DMS79 treated with DMSO at 0.1 percent for 48 hours (cell line): ENCODE measurements around the gene ETV7.
"Not testable (repeated sequence)": the region's sequence is repeated elsewhere in the genome, so short reads cannot be mapped to it uniquely, and the experiment has no call there.

Experiments
- DNase-seq: peaks from one replicate; lab custom pipeline; 2025; lab: John Stamatoyannopoulos, UW

Gene ETV7

DNA sequence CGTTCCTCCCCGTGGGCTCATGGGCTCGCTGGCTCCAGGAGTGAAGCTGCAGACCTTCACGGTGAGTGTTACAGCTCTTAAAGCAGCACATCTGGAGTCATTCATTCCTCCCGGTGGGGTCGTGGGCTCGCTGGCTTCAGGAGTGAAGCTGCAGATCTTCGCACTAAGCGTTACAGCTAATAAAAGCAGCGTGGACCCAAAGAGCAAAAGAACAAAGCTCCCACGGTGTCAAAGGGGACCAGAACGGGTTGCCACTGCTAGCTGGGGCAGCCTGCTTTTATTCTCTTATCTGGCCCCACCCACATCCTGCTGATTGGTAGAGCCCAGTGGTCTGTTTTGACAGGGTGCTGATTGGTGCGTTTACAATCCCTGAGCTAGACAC is 24.1 kb downstream of the ETV7 start:
- not testable (repeated sequence) for DNase-seq

DNA sequence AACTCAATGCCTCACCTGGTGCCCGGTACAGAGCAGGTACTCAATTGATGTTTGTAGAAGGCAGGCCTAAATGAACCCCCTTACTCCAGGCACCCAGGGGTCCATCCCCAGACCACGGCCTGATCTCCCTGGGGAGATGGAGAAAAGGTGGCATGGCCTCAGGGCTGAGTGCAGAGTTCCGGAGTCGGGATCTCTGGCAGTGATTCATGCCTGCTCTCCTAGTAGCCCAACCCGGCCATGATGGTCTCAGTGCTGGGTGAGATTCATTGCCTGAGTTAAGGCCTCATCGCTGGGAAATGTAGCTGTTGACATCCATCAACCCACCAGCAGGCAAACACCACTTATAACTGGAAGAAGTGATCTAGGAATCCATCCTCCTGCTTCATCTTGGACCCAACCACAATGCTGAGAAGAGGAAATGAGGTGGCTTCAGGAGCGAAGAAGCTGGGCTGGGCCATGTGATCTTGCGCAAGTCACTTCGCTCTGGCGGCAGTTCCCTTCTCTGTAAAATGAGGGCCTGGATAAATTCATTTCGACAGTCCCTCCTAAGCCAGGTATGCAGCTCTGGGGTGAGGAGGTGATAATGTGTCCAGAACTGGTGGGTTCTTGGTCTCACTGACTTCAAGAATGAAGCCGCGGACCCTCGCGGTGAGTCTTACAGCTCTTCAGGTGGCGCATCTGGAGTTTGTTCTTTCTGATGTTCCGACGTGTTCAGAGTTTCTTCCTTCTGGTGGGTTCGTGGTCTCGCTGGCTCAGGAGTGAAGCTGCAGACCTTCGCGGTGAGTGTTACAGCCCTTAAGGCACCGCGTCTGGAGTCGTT is 24.7 kb downstream of the ETV7 start:
- DNase-seq = no peak

GRCh38 chr6:36361071-36361470 is 26.4 kb downstream of the ETV7 start:
- DNase-seq = no peak

- DNase-seq = peak; percentile 79
Observed at GRCh38 chr6:36360241-36361054, 27.0 kb downstream of the ETV7 start.

DNA sequence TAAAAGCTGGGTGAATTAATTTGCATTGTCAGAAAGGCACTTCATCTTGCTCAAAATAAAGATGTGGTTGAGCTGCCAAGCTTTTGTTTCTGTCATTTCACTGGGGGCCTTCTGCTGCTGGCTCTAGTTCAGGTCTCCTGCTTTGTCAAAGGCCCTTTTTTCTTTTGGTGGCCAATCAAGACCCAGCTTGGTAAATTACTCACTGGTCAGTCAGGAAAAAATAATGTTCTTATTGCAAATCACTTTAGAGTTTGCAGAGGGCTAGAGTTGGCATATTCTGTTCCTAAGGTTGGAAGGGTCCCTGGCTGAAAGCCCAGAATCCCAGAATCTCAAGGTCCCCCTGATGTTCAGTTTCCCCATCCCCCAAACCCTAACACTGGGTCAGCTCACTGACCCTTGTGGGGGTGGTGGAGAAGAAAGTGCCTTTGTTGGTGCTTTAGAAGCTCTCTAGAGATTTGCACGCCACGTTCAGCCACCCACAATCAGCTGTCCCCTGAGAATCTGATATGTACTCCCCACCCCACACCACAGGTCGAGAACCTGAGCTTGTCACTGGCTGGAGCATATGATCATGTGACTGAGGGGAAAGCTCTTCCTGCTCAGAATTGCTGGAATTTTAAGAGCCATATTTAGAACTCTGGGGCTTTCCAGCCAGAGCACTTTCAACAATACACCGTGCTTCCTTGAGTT is 29.1 kb downstream of the ETV7 start:
- DNase-seq = no peak

GRCh38 chr6:36357872-36358225 is 29.6 kb downstream of the ETV7 start:
- DNase-seq = no peak

DNA sequence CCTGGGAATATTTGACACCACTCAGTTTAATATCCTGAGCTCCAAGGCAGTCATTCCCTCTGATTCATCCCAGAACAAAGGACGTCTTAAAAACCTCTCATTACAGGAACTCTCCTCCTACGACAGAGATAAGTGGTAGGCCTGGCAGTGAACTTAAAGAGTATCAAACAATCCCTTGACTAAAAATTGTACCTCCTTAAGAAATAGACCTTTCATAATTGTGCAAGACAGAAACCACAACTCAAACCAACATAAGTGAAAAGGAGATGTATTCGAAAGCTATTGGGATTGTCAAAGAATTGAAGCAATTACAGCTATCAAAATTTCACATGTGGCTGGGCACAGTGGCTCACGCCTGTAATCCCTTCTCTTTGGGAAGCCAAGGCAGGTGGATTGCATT is 31.6 kb downstream of the ETV7 start:
- no peak for DNase-seq

DNA sequence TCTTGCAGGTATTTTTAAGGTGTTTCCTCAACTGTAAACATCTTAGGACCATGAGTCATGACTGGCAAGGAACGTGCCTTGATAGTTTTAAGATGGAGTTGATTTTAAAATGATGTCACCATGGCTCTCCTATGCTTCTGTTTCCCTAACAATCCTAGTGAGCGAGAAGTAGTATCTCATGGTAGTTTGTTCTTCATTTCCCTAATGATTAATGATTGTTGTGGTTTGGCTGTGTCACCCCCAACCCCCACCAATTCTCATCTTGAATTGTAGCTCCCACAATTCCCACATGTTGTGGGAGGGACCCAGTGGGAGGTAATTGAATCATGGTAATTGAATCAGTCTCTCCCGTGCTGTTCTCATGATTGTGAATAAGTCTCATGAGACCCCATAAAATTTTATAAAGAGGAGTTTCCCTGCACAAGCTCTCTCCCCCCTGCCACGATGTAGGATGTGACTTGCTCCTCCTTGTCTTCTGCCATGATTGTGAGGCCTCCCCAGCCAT is 34.0 kb downstream of the ETV7 start:
- no peak for DNase-seq

DNA sequence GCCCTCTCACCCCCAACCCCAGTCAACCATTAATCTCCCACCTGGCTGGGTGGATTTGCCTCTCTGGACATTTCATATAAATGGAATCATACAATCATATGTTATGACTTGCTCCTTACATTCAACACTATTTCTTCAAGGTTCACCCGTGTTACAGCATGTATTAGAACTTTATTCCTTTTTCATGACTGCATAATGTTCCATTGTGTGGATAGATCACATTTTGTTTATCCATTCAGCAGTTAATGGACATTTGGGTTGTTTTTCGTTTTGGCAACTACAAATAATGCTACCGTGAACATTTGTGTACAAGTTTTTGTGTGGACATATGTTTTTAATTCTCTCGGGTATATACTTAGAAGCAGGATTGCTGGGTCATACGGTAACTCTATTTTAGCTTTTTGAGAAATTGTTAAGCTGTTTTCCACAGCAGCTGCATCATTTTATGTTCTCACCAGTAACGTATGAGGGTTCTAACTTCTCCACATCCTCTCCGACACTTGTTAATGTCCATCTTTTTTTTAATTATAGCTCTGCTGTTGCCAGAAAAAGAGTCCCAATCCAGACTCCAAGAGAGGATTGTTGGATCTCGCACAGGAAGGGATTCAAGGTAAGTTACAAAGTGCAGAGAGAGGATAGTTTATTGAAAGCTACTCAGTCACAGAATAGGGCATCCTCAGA is 34.9 kb downstream of the ETV7 start:
- no peak for DNase-seq

- DNase-seq = no peak
Observed at GRCh38 chr6:36350681-36351571, 36.5 kb downstream of the ETV7 start.

- DNase-seq = no peak
Observed at GRCh38 chr6:36350082-36350481, 37.4 kb downstream of the ETV7 start.

DNA sequence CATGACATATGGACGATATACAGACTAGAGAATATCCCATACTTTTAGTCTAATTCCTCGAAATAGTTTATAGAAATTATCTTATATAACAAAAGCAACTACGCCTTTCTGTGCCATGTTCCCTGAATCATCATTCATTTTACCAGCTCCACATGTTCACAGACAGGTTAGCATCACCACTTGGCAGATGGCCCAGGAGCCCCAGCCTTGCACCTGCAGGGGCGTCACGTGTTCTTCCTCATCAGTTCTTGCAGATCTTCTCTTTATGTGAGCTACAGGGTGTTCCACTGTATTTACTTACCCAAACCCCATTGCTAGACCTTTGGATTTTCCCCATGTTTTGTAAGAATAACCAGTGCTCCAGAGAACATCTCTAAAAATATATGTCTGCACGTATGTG is 38.2 kb downstream of the ETV7 start:
- DNase-seq = peak; percentile 94

- DNase-seq = no peak
Observed at GRCh38 chr6:36347621-36348020, 39.8 kb downstream of the ETV7 start.

DNA sequence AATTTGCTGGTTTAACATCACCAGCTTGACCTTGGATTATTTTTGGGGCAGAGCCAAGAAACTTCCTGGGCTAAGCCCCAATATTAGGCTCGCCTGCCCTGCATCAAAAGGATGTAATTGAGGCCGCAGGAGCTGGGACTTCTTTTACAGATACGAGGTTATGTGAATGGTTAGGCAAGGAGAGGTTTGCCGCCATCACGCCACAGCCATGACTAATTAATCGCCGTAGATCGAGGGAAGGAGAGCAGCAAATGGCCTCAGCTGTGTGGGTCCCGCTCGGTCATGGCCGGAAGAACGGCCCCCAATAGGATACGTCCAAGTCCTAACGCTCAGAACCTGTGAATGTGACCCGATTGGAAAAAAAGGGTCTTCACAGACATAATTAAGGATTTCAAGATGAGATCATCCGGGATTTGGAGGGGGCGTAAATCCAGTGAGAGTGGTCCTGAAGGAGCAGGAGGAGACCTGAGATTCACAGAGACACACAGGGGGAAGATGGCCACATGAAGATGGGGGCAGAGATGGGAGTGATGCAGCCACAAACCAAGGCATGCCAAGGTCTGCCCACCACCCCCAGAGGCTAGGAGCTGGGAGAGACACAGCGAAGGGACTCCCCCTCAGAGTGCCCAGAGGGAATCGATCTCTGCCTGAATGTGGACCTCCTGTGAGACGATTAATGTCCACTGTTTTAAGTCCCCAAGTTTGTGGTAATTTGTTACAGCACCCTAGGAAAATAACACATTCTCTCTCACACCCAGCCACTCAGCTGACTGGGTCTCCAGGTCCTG is 40.8 kb downstream of the ETV7 start:
- no peak for DNase-seq

- no peak for DNase-seq
Observed at GRCh38 chr6:36345681-36346466, 41.6 kb downstream of the ETV7 start.

DNA sequence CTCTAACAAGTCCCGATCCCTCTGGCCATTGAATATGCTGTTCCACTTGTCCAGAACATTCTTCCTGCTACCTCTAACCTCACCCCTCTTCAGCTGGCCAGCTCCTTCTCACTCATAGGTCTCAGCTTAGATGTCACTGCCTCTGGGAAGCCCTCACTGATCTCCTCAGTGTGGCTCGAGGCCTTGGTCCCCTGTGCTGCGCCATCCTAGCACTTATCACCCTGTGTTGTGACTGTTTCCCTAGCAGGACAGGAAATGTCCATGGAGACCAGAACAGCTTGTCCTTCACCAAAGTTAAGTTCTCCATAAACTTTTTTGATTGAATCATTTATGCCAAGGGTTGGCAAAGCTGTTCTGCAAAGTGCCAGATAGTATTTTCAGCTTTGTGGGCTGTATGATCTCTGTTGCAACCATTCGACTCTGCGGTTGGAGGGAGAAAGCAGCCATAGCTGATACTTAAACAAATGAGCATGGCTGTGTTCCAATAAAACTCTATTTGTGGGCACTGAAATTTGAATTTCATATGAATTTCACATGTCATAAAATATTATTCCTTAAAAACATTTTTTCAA is 44.3 kb downstream of the ETV7 start:
- no peak for DNase-seq

DNA sequence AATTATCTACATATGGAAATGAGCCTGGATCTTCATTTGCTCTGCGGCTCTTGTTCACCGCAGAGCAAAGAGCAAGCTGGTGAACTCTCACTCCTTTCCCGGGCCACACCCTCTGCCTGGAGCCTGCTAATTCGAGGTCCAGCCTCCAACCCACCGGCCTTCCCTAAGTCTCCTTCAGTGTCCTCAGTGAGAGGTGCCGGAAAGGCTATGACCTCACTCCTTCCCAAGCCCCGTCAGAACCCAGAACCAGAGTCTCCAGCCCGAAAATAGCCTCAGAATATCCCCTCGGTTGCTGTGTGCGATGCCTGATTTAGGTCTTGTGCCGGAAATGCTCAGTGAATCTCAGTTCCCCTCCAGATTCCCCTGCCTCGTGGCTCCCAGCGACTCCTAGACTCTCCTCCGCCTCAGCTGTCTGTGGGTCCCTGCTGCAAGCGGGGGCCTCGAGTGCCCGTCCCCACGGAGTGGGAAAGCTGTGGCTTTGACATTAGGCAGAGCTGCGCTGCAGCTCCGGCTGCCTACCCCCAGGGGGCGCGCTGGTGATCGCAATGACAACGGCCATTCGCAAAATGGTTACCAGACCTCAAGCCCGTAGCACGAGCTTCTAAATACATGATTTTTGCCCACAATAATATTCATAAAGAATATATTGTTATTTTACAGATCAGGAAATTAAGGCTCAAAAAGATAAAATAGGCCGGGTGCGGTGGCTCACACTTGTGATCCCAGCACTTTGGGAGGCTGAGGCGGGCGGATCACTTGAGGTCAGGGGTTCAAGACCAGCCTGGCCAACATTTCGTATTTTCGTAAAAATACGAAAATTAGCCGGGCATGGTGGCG is 46.6 kb downstream of the ETV7 start:
- no peak for DNase-seq

GRCh38 chr6:36340306-36340617 is 47.2 kb downstream of the ETV7 start:
- no peak for DNase-seq
